ENCODE data around the gene VPREB3. TPM values are rescaled to one million over a fixed set of nuclear protein-coding genes. Genes with fewer than 3 reads are reported as not detected.

The VPREB3 gene
- polyA plus RNA-seq, 2 of the 4 experiments (the other 2 are of a cell fraction) = 0.41 to 0.52 TPM

DNA sequence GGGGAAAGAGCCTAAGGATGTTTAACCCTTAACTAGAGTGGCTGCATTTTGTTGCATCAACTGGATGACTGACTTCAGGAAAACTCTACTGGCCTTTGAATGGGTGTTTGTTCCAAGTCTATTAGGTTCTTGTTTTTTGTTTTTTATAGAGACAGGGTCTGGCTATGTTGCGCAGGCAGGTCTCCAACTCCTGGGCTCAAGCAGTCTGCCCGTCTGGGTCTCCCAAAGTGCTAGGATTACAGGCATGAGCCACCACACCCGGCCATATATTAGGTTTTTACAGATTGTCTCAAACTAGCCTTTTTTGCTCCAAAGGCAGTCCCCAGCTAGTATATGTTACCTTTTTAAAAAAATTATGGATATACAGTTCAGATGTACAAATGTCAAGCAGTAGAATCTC lies 33.7 kb upstream of the VPREB3 start:
- Histone ChIP-seq H3K27ac (peak overlapping the region; percentile 99 to 100), H3K4me3 (peak overlapping the region; percentile 89), H3K9me3 (no peaks in the 10 kb centered on the region), H3K4me2 (peak overlapping the region; percentile 89), H3K4me1 (peaks cover 28% of the 10 kb centered on the region)
- TF ChIP-seq, protein P1, sequence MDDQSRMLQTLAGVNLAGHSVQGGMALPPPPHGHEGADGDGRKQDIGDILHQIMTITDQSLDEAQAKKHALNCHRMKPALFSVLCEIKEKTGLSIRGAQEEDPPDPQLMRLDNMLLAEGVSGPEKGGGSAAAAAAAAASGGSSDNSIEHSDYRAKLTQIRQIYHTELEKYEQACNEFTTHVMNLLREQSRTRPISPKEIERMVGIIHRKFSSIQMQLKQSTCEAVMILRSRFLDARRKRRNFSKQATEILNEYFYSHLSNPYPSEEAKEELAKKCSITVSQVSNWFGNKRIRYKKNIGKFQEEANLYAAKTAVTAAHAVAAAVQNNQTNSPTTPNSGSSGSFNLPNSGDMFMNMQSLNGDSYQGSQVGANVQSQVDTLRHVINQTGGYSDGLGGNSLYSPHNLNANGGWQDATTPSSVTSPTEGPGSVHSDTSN (IDR thresholded peaks at IDR 0.05) = no peak
- TF ChIP-seq KDM1A (IDR thresholded peaks at IDR 0.05; ENCODE audit: low read depth) = no peak
- TF ChIP-seq, protein P2, sequence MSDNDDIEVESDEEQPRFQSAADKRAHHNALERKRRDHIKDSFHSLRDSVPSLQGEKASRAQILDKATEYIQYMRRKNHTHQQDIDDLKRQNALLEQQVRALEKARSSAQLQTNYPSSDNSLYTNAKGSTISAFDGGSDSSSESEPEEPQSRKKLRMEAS (IDR thresholded peaks at IDR 0.05) = no peak
- TF ChIP-seq CHD4 (IDR thresholded peaks at IDR 0.05; ENCODE audit: borderline replicate concordance) = no peak
- TF ChIP-seq ESRRA (IDR thresholded peaks at IDR 0.05; ENCODE audit: borderline replicate concordance, low read length) = no peak
- no peak for TF ChIP-seq RCOR1 (IDR thresholded peaks at IDR 0.05; ENCODE audit: low read depth, low read length)
- TF ChIP-seq, protein P3, sequence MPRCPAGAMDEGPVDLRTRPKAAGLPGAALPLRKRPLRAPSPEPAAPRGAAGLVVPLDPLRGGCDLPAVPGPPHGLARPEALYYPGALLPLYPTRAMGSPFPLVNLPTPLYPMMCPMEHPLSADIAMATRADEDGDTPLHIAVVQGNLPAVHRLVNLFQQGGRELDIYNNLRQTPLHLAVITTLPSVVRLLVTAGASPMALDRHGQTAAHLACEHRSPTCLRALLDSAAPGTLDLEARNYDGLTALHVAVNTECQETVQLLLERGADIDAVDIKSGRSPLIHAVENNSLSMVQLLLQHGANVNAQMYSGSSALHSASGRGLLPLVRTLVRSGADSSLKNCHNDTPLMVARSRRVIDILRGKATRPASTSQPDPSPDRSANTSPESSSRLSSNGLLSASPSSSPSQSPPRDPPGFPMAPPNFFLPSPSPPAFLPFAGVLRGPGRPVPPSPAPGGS (IDR thresholded peaks at IDR 0.05) = no peak
- TF ChIP-seq ZNF302 (CRISPR knock-in tag; IDR thresholded peaks at IDR 0.05) = no peak
- TF ChIP-seq RAD21 (conservative IDR thresholded peaks at IDR 0.05 in 1 of 2, IDR thresholded peaks at IDR 0.05 in 1 of 2) = no peak
- TF ChIP-seq JUN (IDR thresholded peaks at IDR 0.05) = no peak
- no peak for TF ChIP-seq PHF8 (IDR thresholded peaks at IDR 0.05; ENCODE audit: borderline replicate concordance, low read depth)
- TF ChIP-seq ZFP36 (IDR thresholded peaks at IDR 0.05; ENCODE audit: borderline replicate concordance, partially characterized antibody) = no peak
- TF ChIP-seq MAFK (IDR thresholded peaks at IDR 0.05; ENCODE audit: partially characterized antibody) = no peak
- no peak for TF ChIP-seq GATA3 (IDR thresholded peaks at IDR 0.05; ENCODE audit: borderline replicate concordance)
- TF ChIP-seq, protein P4, sequence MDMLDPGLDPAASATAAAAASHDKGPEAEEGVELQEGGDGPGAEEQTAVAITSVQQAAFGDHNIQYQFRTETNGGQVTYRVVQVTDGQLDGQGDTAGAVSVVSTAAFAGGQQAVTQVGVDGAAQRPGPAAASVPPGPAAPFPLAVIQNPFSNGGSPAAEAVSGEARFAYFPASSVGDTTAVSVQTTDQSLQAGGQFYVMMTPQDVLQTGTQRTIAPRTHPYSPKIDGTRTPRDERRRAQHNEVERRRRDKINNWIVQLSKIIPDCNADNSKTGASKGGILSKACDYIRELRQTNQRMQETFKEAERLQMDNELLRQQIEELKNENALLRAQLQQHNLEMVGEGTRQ (IDR thresholded peaks at IDR 0.05) = no peak
- no peak for TF ChIP-seq BHLHE40 (IDR thresholded peaks at IDR 0.05; ENCODE audit: low read depth, low read length)
- no peak for TF ChIP-seq EHMT2 (IDR thresholded peaks at IDR 0.05; ENCODE audit: low read depth)
- 83% methylated on average over 3 of the region's 3 CpGs for WGBS (ENCODE audit: missing lambda C conversion rate)
- no peak for DNase-seq (ENCODE audit: low read depth in 1 of 2, low spot score in 1 of 2)
- POLR2A ChIA-PET = no interaction called here
- no peak for FAIRE-seq
- ATAC-seq = no peak
- CTCF ChIA-PET = interaction anchor here (1.9 to 3.2 kb wide), 2 partner anchors 14 to 19 kb away, joined by 4 to 14 read pairs; partner anchors contain the start of gene CHCHD10

DNA sequence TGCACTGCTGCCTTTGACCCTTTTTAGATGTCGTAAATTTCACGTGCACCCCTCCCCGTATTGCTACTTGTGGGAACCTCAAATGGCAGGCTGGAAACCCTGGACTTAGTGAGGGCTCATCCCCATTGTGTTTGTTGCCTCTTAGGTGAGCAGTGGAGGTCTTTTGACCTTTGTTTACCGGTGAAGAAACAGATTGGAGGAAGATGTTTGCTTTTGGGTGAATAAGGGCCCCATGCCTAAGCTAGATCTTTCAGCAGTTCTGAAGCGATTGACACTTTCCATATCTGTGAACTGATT lies 33.3 kb upstream of the VPREB3 start:
- FAIRE-seq = no peak
- peak in 1 of 2 experiments; percentile 15 for DNase-seq (ENCODE audit: low read depth in 1 of 2, low spot score in 1 of 2)
- Histone ChIP-seq H3K4me3 (peak overlapping the region; percentile 89), H3K9me3 (no peaks in the 10 kb centered on the region), H3K27ac (peak overlapping the region; percentile 99 to 100), H3K4me1 (peaks cover 28% of the 10 kb centered on the region), H3K4me2 (peak overlapping the region; percentile 89)
- TF ChIP-seq CHD2 (IDR thresholded peaks at IDR 0.05; ENCODE audit: low read length, partially characterized antibody) = no peak
- no peak for TF ChIP-seq RFX5 (IDR thresholded peaks at IDR 0.05)
- TF ChIP-seq, protein P5, sequence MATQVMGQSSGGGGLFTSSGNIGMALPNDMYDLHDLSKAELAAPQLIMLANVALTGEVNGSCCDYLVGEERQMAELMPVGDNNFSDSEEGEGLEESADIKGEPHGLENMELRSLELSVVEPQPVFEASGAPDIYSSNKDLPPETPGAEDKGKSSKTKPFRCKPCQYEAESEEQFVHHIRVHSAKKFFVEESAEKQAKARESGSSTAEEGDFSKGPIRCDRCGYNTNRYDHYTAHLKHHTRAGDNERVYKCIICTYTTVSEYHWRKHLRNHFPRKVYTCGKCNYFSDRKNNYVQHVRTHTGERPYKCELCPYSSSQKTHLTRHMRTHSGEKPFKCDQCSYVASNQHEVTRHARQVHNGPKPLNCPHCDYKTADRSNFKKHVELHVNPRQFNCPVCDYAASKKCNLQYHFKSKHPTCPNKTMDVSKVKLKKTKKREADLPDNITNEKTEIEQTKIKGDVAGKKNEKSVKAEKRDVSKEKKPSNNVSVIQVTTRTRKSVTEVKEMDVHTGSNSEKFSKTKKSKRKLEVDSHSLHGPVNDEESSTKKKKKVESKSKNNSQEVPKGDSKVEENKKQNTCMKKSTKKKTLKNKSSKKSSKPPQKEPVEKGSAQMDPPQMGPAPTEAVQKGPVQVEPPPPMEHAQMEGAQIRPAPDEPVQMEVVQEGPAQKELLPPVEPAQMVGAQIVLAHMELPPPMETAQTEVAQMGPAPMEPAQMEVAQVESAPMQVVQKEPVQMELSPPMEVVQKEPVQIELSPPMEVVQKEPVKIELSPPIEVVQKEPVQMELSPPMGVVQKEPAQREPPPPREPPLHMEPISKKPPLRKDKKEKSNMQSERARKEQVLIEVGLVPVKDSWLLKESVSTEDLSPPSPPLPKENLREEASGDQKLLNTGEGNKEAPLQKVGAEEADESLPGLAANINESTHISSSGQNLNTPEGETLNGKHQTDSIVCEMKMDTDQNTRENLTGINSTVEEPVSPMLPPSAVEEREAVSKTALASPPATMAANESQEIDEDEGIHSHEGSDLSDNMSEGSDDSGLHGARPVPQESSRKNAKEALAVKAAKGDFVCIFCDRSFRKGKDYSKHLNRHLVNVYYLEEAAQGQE (IDR thresholded peaks at IDR 0.05) = no peak
- no peak for TF ChIP-seq CBX8 (IDR thresholded peaks at IDR 0.05)
- no peak for TF ChIP-seq SREBF2 (IDR thresholded peaks at IDR 0.05)
- TF ChIP-seq, protein P2 (IDR thresholded peaks at IDR 0.05) = no peak
- TF ChIP-seq, protein P6, sequence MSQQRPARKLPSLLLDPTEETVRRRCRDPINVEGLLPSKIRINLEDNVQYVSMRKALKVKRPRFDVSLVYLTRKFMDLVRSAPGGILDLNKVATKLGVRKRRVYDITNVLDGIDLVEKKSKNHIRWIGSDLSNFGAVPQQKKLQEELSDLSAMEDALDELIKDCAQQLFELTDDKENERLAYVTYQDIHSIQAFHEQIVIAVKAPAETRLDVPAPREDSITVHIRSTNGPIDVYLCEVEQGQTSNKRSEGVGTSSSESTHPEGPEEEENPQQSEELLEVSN (IDR thresholded peaks at IDR 0.05; ENCODE audit: borderline replicate concordance, low read depth) = no peak
- no peak for TF ChIP-seq RCOR1 (IDR thresholded peaks at IDR 0.05; ENCODE audit: low read depth, low read length)
- no peak for TF ChIP-seq GATA3 (IDR thresholded peaks at IDR 0.05; ENCODE audit: borderline replicate concordance)
- no peak for TF ChIP-seq POLR2A (IDR thresholded peaks at IDR 0.05; ENCODE audit: low read length)
- no peak for TF ChIP-seq CHD4 (IDR thresholded peaks at IDR 0.05; ENCODE audit: borderline replicate concordance)
- no peak for TF ChIP-seq NR3C1 (IDR thresholded peaks at IDR 0.05)
- TF ChIP-seq ESRRA (IDR thresholded peaks at IDR 0.05; ENCODE audit: borderline replicate concordance, low read length) = no peak
- WGBS (ENCODE audit: missing lambda C conversion rate) = 5% methylated on average over 3 of the region's 5 CpGs
- ChIA-PET CTCF (interaction anchor here (3.2 kb wide), 1 partner anchor 19 kb away, joined by 14 read pairs; the partner anchor contains the start of gene CHCHD10), POLR2A (no interaction called here)
- ATAC-seq = peak; percentile 27 to 35; a peak in 4 of 6 replicates
